Inflammatory macrophage treated with lipopolysaccharide for 1 hour (primary cell): ENCODE measurements around the gene HMBS.
A peak's percentile ranks its signal among the peaks of the same experiment; 100 is the strongest.
"Not testable (repeated sequence)": the region's sequence is repeated elsewhere in the genome, so short reads cannot be mapped to it uniquely, and the experiment has no call there.

Experiments used
- DNase-seq, 2 donors: peaks; one replicate each; pipeline ENCODE4 v3.0.0-alpha.2; 2020 to 2022

HMBS gene

DNA sequence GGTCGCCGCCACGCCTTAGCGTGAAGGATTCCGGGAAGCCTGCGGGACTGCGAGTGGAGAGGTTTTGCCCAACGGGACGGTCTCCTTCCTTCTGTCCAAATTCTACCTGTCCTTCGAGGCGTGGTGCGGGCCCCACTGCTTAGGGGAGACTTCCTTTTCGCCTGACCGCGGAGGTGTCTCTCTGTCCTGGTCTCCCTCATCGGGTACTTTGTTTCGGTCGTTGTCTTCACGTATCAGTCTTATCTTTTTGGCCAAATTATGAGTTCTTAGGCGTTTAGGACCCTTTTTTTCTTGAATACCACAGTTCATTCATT is 37.1 kb downstream of the HMBS start:
- no peak for DNase-seq

DNA sequence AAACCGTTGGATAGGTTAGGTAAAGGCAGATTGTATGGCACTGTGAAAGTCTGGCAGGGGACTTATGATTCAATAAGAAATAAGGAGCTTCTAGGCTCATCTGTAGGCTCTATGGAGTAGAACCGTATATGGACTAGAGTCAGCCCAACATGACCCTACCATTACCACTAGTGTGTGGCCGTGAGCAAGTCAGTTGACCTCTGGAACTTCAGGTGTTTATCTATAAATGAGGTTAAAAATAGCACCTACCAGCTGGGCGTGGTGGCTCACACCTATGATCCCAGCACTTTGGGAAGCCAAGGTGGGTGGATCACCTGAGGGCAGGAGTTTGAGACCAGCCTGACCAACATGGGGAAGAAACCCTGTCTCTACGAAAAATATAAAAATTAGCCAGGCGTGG is 41.1 kb downstream of the HMBS start:
- DNase-seq, result no peak

GRCh38 chr11:119126675-119127268 is 42.1 kb downstream of the HMBS start:
- no peak for DNase-seq

DNA sequence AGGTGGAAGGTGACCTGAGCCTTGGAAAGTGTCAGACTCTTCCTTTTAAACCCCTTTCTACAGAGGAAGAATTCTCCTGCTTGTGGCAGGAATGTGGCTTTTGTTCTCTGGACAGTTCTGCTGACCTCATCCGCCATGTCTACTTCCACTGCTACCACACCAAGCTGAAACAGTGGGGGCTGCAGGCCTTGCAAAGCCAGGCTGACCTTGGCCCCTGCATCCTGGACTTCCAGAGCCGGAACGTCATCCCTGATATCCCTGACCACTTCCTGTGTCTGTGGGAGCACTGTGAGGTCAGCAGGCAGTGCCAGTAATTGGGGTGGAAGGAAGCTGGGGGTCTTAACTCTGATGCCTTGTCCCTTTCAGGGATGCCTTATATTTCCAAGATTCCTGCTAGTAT is 46.0 kb downstream of the HMBS start:
- DNase-seq, result no peak

DNA sequence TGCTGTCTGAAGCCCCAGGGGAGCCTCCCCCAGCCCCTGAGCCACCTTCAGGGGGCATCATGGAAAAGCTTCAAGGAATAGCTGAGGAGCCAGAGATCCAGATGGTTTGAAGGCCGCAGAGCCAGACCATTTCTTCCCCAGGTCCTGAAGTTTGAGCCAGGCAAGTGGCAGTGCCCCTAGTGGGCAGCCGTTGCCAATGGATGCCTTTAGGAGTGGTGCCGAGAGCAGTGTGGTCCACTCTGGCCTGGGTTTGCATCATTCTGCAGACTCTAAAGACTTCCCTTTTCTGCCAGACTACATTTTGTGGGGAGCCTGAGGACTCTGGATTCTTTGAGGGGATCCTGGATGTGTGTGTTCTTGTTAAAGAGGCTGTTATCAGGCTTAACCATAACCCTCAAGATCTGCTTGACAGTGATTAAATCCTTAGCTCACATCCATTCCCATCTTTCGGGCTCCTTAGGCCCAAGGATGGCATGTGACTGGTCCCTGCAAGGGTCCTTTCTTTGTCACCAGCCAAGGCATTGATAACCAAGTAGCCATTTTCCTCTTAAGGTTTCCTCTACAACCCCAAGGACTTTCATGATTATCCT is 49.8 kb downstream of the HMBS start:
- peak; percentile 47 to 68 for DNase-seq

GRCh38 chr11:119139276-119139675 is 54.6 kb downstream of the HMBS start:
- not testable (repeated sequence) for DNase-seq
